ENCODE data around the gene PCLO. TPM values are rescaled to one million over a fixed set of nuclear protein-coding genes. Genes with fewer than 3 reads are reported as not detected.
"Not testable (repeated sequence)": the region's sequence is repeated elsewhere in the genome, so short reads cannot be mapped to it uniquely, and the experiment has no call there.

PCLO gene
- total RNA-seq, 6 donors from 2014 or later = 3.0 to 19.8 (median 8.6) TPM

DNA sequence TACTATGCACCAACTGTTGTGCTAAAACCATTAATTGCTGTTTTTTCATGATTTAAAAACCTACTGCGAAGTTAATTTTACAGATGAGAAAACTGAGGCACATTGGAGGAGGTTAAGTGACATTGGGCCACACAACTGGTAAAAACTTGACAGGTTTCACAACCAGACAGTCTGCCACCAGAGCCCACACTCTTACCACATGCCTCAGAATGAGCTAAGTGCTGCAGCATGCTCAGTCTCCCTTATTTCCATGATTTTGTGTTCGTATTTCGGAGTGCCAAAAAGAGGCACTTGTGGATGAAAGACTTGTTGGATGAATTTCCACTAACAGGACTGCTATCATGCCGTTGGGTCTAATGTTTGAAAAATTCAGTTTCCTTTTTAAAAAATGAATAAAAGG is 77.4 kb downstream of the PCLO start:
- ATAC-seq (ENCODE audit: low FRiP score in 2 of 2) = no peak
- 79 to 85% methylated on average over 4 of the region's 4 CpGs for WGBS, 2 donors

DNA sequence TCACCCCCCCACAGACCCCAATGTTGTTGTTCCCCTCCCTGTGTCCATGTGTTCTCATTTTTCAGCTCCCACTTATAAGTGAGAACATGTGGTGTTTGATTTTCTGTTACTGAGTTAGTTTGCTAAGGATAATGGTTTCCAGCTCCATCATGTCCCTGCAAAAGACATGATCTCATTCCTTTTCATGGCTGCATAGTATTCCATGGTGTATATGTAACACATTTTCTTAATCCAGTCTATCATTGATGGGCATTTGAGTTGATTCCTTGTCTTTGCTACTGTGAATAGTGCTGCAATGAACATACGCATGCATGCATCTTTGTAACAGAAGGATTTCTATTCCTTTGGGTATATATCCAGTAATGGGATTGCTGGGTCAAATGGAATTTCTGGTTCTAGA is 82.8 kb downstream of the PCLO start:
- H3K27ac ChIP-seq; H3K4me3 ChIP-seq; H3K36me3 ChIP-seq; DNase-seq; ATAC-seq (ENCODE audit: low FRiP score in 2 of 2); H3K9me3 ChIP-seq; H3K4me1 ChIP-seq; H3K27me3 ChIP-seq: not testable (repeated sequence)
- WGBS, 2 donors = 95 to 100% methylated on average over 1 of the region's 1 CpG

More for the DNA sequence above, 77.4 kb downstream of the PCLO start:
- no peak overlapping the region for H3K4me3 ChIP-seq
- H3K4me1 ChIP-seq = no peaks in the 10 kb centered on the region
- H3K36me3 ChIP-seq = no peaks in the 10 kb centered on the region
- no peaks in the 10 kb centered on the region for H3K9me3 ChIP-seq
- no peak overlapping the region for H3K27ac ChIP-seq
- no peak for DNase-seq
- TF ChIP-seq POLR2A (IDR thresholded peaks at IDR 0.05) = no peak
- TF ChIP-seq, protein P1, sequence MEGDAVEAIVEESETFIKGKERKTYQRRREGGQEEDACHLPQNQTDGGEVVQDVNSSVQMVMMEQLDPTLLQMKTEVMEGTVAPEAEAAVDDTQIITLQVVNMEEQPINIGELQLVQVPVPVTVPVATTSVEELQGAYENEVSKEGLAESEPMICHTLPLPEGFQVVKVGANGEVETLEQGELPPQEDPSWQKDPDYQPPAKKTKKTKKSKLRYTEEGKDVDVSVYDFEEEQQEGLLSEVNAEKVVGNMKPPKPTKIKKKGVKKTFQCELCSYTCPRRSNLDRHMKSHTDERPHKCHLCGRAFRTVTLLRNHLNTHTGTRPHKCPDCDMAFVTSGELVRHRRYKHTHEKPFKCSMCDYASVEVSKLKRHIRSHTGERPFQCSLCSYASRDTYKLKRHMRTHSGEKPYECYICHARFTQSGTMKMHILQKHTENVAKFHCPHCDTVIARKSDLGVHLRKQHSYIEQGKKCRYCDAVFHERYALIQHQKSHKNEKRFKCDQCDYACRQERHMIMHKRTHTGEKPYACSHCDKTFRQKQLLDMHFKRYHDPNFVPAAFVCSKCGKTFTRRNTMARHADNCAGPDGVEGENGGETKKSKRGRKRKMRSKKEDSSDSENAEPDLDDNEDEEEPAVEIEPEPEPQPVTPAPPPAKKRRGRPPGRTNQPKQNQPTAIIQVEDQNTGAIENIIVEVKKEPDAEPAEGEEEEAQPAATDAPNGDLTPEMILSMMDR (IDR thresholded peaks at IDR 0.05) = no peak
- TF ChIP-seq EP300 (IDR thresholded peaks at IDR 0.05) = no peak
- TF ChIP-seq POLR2AphosphoS5 (IDR thresholded peaks at IDR 0.05) = no peak
- no peaks in the 10 kb centered on the region for H3K27me3 ChIP-seq

DNA sequence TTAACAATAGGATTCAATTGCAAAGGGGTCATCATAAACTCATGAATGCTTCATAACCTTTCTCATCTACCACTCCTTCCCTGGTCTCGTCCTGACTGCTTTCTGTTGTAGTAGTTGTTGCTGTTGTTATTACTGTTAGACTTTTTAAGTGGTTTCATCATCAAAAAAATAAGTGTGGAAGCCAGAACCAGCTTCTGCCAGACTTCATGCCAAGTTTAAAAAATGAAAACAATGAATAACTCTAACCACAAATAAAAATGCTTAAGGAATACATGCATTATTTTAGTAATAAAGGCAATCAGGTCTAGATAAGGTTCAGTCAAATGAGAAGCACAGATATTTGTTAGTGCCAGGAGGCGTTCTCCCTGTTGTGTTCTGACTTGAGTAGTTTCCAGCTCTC is 85.4 kb downstream of the PCLO start:
- no peak overlapping the region for H3K4me3 ChIP-seq
- peaks cover 0 to 3% (median 0%) of the 10 kb centered on the region in 4 donors for H3K9me3 ChIP-seq
- no peak overlapping the region for H3K27ac ChIP-seq
- WGBS, 2 donors = 64 to 80% methylated on average over 2 of the region's 2 CpGs
- H3K36me3 ChIP-seq = no peaks in the 10 kb centered on the region
- ATAC-seq (ENCODE audit: low FRiP score in 2 of 2) = no peak
- H3K4me1 ChIP-seq = no peaks in the 10 kb centered on the region
- DNase-seq = no peak
- TF ChIP-seq, protein P1 (IDR thresholded peaks at IDR 0.05) = no peak
- TF ChIP-seq EP300 (IDR thresholded peaks at IDR 0.05) (no peak), POLR2AphosphoS5 (IDR thresholded peaks at IDR 0.05) (no peak), POLR2A (IDR thresholded peaks at IDR 0.05) (no peak)
- no peaks in the 10 kb centered on the region for H3K27me3 ChIP-seq

DNA sequence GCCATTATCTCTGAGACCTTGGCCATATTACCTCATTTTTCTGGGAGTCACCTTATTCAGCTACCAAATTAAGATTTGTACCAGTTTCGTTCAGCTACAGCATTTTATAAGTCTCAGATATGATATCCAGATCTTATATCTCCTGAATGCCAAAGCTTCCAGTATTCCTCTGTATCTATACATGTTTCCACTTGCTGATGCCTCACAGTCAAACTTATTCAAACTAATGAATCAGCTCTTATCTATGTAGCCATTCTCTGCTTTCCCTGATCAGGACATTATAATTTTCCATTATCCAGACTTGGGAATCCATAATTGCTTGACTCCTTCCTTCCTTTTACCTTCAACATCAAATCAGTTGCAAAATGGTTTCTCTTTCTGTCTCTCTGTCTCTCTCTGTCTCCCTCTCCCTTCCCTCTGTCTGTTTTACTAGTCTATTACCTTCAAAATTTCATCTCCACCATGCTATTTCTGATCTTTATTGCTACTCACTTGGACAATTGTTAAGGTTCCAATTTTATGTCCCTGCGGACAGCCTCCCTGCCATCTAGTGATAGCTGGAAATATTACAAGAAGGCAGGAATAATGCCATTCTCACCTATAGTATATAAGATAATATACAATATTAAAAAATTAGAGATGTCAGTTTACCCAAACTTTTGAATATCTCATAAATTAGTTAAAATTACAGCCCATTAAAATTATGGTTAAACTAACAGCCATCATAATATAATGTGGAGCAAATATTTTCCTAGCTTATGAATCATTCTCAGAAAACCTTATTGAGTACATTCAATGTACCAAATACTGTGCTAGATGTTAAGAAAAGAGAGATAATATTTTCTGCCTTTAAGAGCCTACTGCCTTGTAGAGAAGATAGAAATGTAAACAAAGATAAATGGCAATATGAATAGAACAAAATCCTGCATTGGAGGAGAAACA is 89.8 kb downstream of the PCLO start:
- ATAC-seq (ENCODE audit: low FRiP score in 2 of 2) (no peak), DNase-seq (no peak)
- no peaks in the 10 kb centered on the region for H3K9me3 ChIP-seq
- no peak overlapping the region for H3K4me3 ChIP-seq
- no peaks in the 10 kb centered on the region for H3K27me3 ChIP-seq
- TF ChIP-seq, protein P1 (IDR thresholded peaks at IDR 0.05) = no peak
- TF ChIP-seq POLR2A (IDR thresholded peaks at IDR 0.05) (no peak), EP300 (IDR thresholded peaks at IDR 0.05) (no peak), POLR2AphosphoS5 (IDR thresholded peaks at IDR 0.05) (no peak)
- no peaks in the 10 kb centered on the region for H3K36me3 ChIP-seq
- no peaks in the 10 kb centered on the region for H3K4me1 ChIP-seq
- WGBS, 2 donors = 82 to 85% methylated on average over 2 of the region's 2 CpGs
- no peak overlapping the region for H3K27ac ChIP-seq

DNA sequence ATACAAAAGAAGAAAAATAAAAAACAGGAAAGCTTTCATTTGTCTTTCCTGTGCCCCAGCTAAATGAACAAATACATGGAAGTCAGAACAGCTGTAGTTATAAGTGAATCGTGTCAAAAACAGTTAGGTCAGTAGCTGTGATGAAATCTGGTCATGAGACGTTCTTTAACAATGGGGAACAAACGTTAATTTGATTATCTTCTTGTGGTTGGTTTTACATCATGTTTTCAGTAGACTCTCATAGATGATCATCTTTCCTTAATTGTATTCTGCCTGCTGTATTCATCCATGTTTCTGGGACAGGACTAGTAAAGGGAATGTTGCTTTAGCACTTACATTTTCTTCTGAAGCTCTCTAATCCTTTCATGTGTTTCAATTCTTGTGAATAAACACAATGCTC is 97.0 kb downstream of the PCLO start:
- Histone ChIP-seq H3K4me1 (no peaks in the 10 kb centered on the region), H3K36me3 (no peaks in the 10 kb centered on the region), H3K4me3 (no peak overlapping the region), H3K9me3 (no peaks in the 10 kb centered on the region), H3K27me3 (no peaks in the 10 kb centered on the region), H3K27ac (no peak overlapping the region)
- ATAC-seq (ENCODE audit: low FRiP score in 2 of 2) (no peak), DNase-seq (no peak)
- TF ChIP-seq POLR2A (IDR thresholded peaks at IDR 0.05) (no peak), EP300 (IDR thresholded peaks at IDR 0.05) (no peak), POLR2AphosphoS5 (IDR thresholded peaks at IDR 0.05) (no peak)
- TF ChIP-seq, protein P1 (IDR thresholded peaks at IDR 0.05) = no peak
- WGBS, 2 donors = 28 to 39% methylated on average over 3 of the region's 3 CpGs
